ENCODE data around the gene SLC5A9.

The SLC5A9 gene

DNA sequence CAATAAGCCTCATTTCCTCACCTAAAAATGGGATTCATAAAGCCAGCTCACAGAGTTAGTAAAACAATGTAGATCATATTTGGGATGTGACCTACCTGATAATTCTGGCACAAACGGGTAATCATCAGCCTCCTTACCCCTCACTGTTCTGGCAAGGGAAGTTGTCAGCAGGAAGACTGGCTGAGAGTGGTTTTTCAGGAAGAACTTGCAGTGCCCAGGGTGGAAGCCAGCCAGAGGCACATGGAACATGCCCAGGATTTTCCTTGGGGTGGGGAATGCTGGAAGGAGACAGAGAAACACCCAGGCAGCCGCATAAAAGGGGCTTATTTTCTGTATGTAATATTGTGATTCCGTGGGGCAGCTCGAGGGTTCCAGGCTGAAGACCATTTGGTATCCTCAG lies 7.7 kb upstream of the SLC5A9 start:
- no peak for DNase-seq

DNA sequence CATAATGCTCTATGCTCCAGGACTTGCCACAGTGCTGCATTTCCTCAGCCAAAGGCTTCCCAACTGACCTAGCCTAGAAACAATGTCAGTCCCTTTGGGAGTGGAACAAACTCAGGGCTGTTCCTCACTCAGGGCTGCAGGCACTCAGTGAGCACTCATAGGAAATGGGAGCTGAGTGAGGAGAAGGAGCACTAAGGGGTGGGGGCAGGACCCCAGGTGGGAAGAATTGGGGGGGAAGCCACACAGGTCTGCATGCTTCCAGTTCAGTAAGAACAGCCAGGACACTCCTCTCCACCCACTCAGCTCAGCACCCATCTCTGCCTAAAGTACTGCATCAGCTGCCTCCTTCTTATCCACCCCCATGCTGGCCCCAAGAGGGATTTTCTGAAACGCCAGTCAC lies 7.3 kb upstream of the SLC5A9 start:
- DNase-seq, result no peak

DNA sequence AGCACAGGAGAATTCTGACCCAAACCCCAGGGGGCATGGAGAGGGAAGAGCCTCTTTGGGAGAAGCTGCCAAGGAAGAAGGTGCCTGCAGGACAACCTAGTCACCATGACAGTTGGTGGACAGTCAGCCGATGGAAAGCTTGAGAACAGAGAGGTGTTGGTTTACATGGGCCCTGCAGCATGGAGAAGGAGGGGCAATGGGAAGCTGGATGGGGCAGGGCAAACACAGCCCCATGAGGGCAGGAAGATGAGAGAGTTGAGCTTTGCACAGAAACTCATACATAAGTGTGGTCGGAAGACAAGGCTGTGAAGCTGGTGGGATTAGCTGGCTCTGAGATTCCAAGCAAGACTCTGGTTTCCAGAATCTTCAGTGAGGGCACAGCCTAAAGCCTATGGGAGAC lies 6.6 kb upstream of the SLC5A9 start:
- no peak for DNase-seq

- no peak for DNase-seq
These were observed 6.2 kb upstream of the SLC5A9 start for GRCh38 chr1:48216313-48216712.

DNA sequence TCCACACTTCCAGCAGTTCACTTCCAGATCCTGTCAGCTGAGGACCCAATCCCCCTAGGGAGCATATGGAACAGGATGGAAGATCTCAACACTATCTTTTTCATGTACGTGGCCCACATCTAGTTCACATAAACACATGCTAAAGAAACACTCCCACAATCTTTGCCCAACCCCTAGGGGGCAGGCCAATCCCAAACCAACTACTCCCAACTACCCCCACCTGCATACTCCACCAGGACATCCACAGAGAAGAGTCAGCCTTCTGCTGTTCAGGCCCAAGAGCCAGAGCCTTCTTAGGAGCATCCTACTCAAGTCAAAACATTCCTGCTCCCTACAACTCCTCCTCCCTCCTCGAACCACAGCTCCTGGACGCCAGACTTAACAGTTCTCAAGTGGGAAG lies 5.6 kb upstream of the SLC5A9 start:
- DNase-seq, result no peak

GRCh38 chr1:48217856-48218255 lies 4.7 kb upstream of the SLC5A9 start:
- no peak for DNase-seq

GRCh38 chr1:48219803-48220202 lies 2.7 kb upstream of the SLC5A9 start:
- DNase-seq, result no peak

DNA sequence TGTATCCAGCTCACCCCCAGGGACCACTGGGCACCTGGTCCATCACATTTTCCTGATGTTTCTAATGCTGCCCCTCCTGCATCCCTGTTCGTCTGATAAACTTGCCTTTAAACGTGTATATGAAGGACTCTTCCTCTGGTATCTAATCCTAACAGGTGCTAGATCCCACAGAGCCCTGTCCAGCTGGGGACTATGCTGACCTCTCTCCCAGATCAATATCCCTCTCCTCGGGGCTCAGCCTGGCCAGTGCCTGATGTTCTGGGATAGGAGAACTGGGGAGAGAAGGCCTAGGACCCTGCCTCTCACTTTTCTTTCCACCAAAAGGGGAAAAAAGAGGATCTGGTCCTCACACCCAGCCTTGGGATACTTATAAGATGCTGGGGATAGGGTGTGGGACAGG lies 1.4 kb upstream of the SLC5A9 start:
- DNase-seq, result no peak

DNA sequence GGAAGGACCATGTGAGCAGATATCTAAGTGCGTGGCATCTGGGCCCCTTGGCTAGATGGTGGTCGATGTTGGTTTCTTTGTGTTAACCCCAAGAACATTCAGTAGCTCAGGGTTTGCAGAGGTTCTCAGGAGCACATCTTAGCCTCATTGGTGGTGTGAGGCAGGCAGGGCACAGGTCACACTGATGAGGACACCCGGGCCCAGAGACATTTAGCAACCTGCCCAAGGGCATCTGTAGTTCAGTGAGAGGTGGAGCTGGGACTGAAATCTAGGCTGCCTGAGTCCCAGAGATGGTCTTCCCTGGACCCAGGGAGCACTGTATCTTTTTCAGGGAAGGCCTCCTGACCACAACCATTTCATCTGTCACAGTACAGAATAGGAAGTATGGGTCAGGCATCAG lies 859 bp upstream of the SLC5A9 start:
- DNase-seq, result no peak

- no peak for DNase-seq
These were observed 1.1 kb downstream of the SLC5A9 start for GRCh38 chr1:48223366-48224240.

DNA sequence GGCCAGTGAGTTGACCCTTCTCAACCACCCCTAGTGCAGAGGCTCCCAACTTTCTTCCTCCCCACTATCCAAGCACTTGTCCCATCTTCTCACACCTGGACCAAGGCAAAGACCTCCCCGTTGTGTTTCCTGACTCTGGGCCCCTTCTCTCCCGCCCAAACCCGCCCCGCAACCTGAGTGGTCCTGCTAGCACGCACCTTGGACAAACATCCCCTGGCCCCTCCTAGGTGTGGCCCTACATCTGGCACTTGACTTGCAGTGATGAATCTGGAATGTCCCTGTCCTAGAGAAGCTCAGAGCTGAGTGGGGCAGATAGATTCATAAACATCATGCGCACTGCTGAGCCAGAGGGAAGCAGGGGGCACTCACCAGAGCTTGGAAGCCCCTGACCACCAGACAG lies 2.3 kb downstream of the SLC5A9 start:
- no peak for DNase-seq

DNA sequence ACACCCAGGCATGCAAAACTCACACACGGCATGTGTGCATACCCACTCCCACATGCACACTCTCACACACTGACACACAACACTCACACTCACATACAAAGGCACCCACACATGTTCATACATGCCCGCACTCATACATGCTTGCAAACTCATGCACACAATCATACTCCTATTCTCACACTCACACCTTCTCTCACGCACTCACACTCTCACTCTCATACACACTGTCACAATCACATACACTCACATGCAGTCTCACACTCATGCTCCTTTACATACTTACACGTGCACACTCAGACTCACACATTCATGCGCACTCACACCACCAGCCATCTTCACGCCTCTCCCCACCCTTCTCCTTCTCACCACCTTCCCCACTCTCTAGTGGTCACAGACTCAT lies 3.1 kb downstream of the SLC5A9 start:
- no peak for DNase-seq

DNA sequence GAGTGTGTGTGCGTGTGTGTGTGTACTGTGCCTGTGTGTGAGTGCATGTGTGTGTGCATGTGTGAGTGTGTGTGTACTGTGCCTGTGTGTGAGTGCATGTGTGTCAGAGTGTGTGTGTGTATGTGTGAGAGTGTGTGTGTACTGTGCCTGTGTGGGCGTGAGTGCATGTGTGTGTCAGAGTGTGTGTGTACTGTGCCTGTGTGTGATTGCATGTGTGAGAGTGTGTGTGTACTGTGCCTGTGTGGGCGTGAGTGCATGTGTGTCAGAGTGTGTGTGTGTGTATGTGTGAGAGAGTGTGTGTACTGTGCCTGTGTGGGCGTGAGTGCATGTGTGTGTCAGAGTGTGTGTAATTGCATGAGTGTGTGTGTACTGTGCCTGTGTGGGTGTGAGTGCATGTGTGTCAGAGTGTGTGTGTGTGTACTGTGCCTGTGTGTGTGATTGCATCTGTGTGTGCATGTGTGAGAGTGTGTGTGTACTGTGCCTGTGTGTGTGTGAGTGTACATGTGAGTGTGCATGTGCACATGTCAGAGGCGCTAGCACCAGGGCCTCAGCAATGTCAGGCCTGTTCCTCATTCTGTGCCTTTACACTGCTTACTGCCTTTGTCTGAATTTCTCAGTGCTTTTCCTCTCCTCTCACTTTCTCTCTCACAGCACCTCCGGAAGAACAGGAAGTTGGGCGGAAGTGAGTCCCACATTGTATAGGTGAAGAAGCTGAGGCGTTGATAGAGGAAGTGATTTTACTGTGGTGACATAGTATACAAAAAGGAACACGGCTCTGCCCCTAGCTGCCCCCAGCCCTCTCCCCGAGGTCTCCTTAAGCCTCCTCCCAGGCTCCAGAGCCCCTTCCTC lies 4.9 kb downstream of the SLC5A9 start:
- no peak for DNase-seq

GRCh38 chr1:48228156-48228555 lies 5.6 kb downstream of the SLC5A9 start:
- no peak for DNase-seq

DNA sequence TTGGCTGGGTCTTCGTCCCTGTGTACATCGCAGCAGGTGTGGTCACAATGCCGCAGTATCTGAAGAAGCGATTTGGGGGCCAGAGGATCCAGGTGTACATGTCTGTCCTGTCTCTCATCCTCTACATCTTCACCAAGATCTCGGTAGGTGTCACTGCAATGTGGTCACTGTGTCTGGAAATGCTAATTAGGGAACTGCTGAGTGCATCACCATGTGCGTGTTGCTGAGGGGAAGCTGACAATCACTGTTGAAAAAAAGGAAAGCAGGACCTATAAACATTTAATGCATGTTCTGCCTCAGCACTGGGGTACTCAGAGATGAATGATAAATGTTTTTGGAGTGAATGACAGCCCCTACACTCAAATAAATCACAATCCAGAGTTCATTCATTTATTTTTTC lies 6.8 kb downstream of the SLC5A9 start:
- DNase-seq, result no peak

- DNase-seq, result no peak
These were observed 7.7 kb downstream of the SLC5A9 start for GRCh38 chr1:48230236-48230635.

- DNase-seq, result no peak
These were observed 10.2 kb downstream of the SLC5A9 start for GRCh38 chr1:48232722-48233121.

GRCh38 chr1:48233666-48234485 lies 11.4 kb downstream of the SLC5A9 start:
- DNase-seq, result no peak

- no peak for DNase-seq
These were observed 13.1 kb downstream of the SLC5A9 start for GRCh38 chr1:48235652-48236051.

DNA sequence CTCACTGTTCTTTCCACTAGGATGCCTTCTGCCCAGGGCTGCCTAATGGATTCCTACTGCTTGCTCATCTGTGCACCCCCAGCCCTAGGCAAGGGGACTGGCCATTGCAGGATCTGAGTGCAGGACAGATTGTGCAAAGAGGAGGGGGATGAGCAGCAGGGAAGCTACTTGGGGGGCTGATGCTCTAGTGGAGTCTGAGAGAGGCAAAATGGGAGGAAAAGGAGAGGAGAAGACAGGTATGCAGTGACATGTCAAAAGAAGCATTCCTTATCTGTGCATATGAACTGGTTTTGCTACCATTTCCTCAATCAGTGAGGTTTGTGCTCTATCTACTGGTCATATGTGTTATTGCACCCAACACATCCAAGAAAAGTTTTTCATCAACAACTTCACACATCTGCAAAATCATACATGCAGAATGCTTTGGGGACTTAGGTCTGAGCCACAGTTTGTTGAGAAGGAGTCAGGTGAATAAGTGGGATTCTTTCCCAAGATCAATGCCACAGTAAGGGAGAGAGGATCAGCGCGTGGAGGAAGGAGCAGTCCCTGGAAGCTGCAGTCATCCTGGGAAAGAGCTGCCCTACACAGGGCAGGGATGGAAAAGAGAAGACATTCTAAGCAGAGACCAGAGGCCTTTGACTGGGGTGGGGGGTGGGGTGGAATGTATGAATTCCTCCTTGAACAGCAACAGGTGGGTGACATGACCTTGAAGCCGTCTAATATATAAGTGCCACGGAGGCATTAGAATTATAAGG lies 14.4 kb downstream of the SLC5A9 start:
- DNase-seq, result peak; percentile 10

DNA sequence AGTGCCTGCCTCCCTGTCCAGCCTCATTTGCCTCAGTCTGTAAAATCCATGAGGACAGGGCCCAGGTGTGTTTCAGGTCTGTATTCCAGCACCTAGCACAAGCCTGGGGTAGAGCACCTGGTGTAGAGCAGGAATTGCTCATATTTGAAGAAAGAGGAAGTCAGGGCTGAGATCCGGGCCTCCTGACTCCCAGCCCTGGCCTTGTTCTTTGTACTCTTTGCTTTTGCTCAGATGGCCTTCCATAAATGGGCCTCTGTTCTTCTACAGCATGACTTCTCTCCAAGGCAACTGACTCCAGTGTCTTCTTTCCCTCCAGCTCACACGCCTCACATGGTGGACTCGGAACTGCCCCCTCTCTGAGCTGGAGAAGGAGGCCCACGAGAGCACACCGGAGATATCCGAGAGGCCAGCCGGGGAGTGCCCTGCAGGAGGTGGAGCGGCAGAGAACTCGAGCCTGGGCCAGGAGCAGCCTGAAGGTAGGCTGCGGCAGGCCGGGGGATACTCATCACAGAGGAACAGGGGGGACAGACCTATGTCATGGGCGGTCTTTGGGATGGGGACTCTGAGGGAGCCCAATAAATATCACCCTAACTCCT lies 19.7 kb downstream of the SLC5A9 start:
- DNase-seq, result no peak

GRCh38 chr1:48245106-48245505 lies 22.6 kb downstream of the SLC5A9 start:
- no peak for DNase-seq
